GM23248 (cell line): ENCODE measurements around the gene RAB41.

ENCODE experiments used
- EZH2 ChIP-seq: fragments of 200-600 bp; sonication (generic); IDR thresholded peaks from 2 replicates; pipeline ENCODE4 v1.6.1; 2018; ENCODE audit warnings: antibody characterized with exemption, mild to moderate bottlenecking; ENCODE audit not compliant: insufficient read depth, poor library complexity, severe bottlenecking
- EZH2phosphoT487 ChIP-seq: fragments of 200-600 bp; sonication (generic); IDR thresholded peaks from 2 replicates; pipeline ENCODE4 v1.6.1; 2018; ENCODE audit warnings: antibody characterized with exemption, moderate library complexity, mild to moderate bottlenecking, low read depth; ENCODE audit not compliant: insufficient read depth

GRCh38 chrX:70257423-70258288, 24.3 kb upstream of the RAB41 start:
- TF ChIP-seq EZH2 (no peak), EZH2phosphoT487 (no peak)
